ENCODE results near the gene ARHGEF9. TPM values are rescaled to one million over a fixed set of nuclear protein-coding genes. Genes with fewer than 3 reads are reported as not detected.

ARHGEF9 gene
- total RNA-seq, 1 donor from 2014 or later: 20.9 TPM

- peaks cover 6% of the 10 kb centered on the region for H3K36me3 Mint-ChIP-seq (ENCODE audit: insufficient read depth)
- H3K27me3 Mint-ChIP-seq: no peaks in the 10 kb centered on the region
- no peak overlapping the region for H3K27ac Mint-ChIP-seq
- no peak for DNase-seq (ENCODE audit: low spot score, unreplicated experiment)
- TF ChIP-seq, protein P1, sequence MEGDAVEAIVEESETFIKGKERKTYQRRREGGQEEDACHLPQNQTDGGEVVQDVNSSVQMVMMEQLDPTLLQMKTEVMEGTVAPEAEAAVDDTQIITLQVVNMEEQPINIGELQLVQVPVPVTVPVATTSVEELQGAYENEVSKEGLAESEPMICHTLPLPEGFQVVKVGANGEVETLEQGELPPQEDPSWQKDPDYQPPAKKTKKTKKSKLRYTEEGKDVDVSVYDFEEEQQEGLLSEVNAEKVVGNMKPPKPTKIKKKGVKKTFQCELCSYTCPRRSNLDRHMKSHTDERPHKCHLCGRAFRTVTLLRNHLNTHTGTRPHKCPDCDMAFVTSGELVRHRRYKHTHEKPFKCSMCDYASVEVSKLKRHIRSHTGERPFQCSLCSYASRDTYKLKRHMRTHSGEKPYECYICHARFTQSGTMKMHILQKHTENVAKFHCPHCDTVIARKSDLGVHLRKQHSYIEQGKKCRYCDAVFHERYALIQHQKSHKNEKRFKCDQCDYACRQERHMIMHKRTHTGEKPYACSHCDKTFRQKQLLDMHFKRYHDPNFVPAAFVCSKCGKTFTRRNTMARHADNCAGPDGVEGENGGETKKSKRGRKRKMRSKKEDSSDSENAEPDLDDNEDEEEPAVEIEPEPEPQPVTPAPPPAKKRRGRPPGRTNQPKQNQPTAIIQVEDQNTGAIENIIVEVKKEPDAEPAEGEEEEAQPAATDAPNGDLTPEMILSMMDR (IDR thresholded peaks at IDR 0.05; ENCODE audit: unreplicated experiment): no peak
- no peak overlapping the region for H3K4me3 Mint-ChIP-seq (ENCODE audit: low read depth)
- H3K9me3 Mint-ChIP-seq (ENCODE audit: low read depth): peaks cover 15% of the 10 kb centered on the region
- H3K4me1 Mint-ChIP-seq (ENCODE audit: low read depth): no peaks in the 10 kb centered on the region
Observed at GRCh38 chrX:63719633-63720032, 65.4 kb downstream of the ARHGEF9 start.

DNA sequence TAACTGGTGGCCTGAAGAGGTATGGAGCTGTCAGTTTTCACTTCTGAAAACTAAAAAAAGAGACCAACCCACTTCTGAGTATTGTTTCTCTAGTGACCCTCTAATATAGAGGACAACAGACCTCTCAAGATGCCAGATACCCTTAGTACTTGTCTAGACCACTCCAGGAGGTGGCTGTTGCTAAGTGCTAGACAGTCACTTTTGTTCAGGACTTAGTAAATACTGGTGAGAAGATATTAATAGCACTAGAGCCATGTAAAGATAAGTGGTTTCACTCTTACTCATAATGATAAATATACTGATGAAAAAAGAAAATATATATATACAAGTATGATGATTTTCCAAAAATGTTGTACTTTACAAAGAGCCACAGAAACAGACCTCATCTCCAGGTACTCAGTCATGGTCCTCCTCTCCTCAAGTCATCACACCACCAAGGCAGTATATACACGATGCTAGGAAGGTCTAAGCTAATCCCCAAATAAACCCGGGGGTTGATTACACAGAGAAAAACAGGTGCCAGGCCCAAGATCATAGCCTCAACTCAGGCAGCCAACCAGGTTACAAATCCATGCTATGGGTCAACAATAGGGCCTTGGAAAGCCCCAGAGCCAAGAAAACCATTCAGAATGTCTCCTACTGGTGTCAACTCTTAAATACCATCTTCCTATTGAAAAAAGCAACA, 66.9 kb downstream of the ARHGEF9 start:
- no peaks in the 10 kb centered on the region for H3K27me3 Mint-ChIP-seq
- peaks cover 6% of the 10 kb centered on the region for H3K36me3 Mint-ChIP-seq (ENCODE audit: insufficient read depth)
- H3K27ac Mint-ChIP-seq: no peak overlapping the region
- no peak overlapping the region for H3K4me3 Mint-ChIP-seq (ENCODE audit: low read depth)
- H3K9me3 Mint-ChIP-seq (ENCODE audit: low read depth): peaks cover 15% of the 10 kb centered on the region
- DNase-seq (ENCODE audit: low spot score, unreplicated experiment): no peak
- TF ChIP-seq, protein P1 (IDR thresholded peaks at IDR 0.05; ENCODE audit: unreplicated experiment): no peak
- H3K4me1 Mint-ChIP-seq (ENCODE audit: low read depth): peaks cover 5% of the 10 kb centered on the region

GRCh38 chrX:63713526-63713925, 71.5 kb downstream of the ARHGEF9 start:
- Mint-ChIP-seq H3K27me3 (no peaks in the 10 kb centered on the region), H3K27ac (peak overlapping the region; percentile 3), H3K4me3 (ENCODE audit: low read depth) (no peak overlapping the region), H3K36me3 (ENCODE audit: insufficient read depth) (peaks cover 10% of the 10 kb centered on the region), H3K9me3 (ENCODE audit: low read depth) (peaks cover 29% of the 10 kb centered on the region), H3K4me1 (ENCODE audit: low read depth) (peaks cover 11% of the 10 kb centered on the region)
- DNase-seq (ENCODE audit: low spot score, unreplicated experiment): no peak
- TF ChIP-seq, protein P1 (IDR thresholded peaks at IDR 0.05; ENCODE audit: unreplicated experiment): no peak

DNA sequence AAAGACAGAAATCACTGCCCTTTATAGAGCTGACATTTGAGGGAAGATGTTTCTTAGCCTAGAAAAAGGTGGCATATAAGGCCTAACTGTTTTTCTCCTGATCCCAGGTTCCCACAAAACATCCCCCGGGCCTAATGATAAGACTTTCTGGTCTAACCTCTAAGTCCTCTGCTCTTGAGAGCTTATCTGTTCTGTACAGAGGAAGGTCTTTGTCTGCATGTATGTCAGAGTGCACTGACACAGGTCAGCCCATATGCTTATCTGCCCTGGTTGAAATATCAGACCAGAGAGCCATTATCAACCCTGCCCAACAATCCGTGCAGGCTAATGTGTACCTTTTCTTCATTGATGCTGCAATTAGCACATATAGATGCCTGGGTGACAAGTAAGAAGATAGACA, 76.2 kb downstream of the ARHGEF9 start:
- Mint-ChIP-seq H3K4me3 (ENCODE audit: low read depth) (no peak overlapping the region), H3K9me3 (ENCODE audit: low read depth) (peaks cover 32% of the 10 kb centered on the region), H3K4me1 (ENCODE audit: low read depth) (peaks cover 11% of the 10 kb centered on the region), H3K27me3 (no peaks in the 10 kb centered on the region), H3K36me3 (ENCODE audit: insufficient read depth) (peaks cover 13% of the 10 kb centered on the region), H3K27ac (no peak overlapping the region)
- TF ChIP-seq, protein P1 (IDR thresholded peaks at IDR 0.05; ENCODE audit: unreplicated experiment): no peak
- no peak for DNase-seq (ENCODE audit: low spot score, unreplicated experiment)

GRCh38 chrX:63702556-63702955, 82.5 kb downstream of the ARHGEF9 start:
- Mint-ChIP-seq H3K27ac (no peak overlapping the region), H3K4me1 (ENCODE audit: low read depth) (peaks cover 3% of the 10 kb centered on the region), H3K4me3 (ENCODE audit: low read depth) (no peak overlapping the region), H3K36me3 (ENCODE audit: insufficient read depth) (peaks cover 14% of the 10 kb centered on the region), H3K27me3 (no peaks in the 10 kb centered on the region), H3K9me3 (ENCODE audit: low read depth) (peaks cover 30% of the 10 kb centered on the region)
- DNase-seq (ENCODE audit: low spot score, unreplicated experiment): no peak
- TF ChIP-seq, protein P1 (IDR thresholded peaks at IDR 0.05; ENCODE audit: unreplicated experiment): no peak
